Bronchial epithelial cell (primary cell): ENCODE data around the gene NTF3. TPM values are rescaled to one million over a fixed set of nuclear protein-coding genes. Genes with fewer than 3 reads are reported as not detected.

Experiments used
- DNase-seq: peaks from one replicate; pipeline ENCODE4 v3.0.0-alpha.2; 2010; ENCODE audit warnings: low read depth
- FAIRE-seq: peaks from 2 replicates; lab custom pipeline; 2011; peaks lifted over from hg19 to GRCh38; lab: Jason Lieb, UNC
- H3K27me3 ChIP-seq: 2 replicates; pipeline ENCODE4 v1.5.1; 2011; ENCODE audit warnings: low read length; ENCODE audit not compliant: control insufficient read depth, insufficient read depth
- H3K36me3 ChIP-seq: 2 replicates; pipeline ENCODE4 v1.5.1; 2011; ENCODE audit warnings: low read length; ENCODE audit not compliant: control insufficient read depth, insufficient read depth
- H3K4me3 ChIP-seq: 2 replicates; pipeline ENCODE4 v1.5.1; 2011; ENCODE audit warnings: mild to moderate bottlenecking, low read depth, low read length, control low read depth
- total RNA-seq: library from RNA; depleted of rRNA; stranded (reverse); fragments of >200 nt; gene quantifications from 2 replicates; pipeline ENCODE4 v1.2.1, GENCODE V29; 2014
- TF ChIP-seq, protein P1 (sequence below): IDR thresholded peaks from 2 replicates; pipeline ENCODE4 v1.5.1; 2011; ENCODE audit warnings: mild to moderate bottlenecking, moderate library complexity, low read length, control low read depth, inconsistent platforms; ENCODE audit not compliant: insufficient read depth, severe bottlenecking

The NTF3 gene
- total RNA-seq, 1 donor from 2014 or later = not detected

DNA sequence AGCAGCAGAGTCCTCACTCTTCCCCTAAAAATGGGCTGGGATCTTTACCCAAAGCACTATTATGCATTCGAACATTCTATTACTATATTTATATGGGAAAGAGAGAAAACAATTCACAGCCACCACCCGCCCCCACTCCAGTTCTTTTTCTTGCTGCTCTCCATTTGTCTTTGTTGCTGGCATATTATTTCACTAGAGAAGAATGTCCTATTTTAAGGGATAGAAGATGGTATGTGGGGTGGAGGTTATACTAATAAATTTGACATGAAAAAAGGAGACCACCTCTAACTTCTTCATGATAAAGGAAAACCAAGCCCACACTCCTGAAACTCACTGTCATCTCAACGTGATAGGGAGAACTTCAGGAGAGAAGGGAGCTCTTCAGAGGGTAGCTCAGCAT lies 28.5 kb upstream of the NTF3 start:
- no peak for DNase-seq

DNA sequence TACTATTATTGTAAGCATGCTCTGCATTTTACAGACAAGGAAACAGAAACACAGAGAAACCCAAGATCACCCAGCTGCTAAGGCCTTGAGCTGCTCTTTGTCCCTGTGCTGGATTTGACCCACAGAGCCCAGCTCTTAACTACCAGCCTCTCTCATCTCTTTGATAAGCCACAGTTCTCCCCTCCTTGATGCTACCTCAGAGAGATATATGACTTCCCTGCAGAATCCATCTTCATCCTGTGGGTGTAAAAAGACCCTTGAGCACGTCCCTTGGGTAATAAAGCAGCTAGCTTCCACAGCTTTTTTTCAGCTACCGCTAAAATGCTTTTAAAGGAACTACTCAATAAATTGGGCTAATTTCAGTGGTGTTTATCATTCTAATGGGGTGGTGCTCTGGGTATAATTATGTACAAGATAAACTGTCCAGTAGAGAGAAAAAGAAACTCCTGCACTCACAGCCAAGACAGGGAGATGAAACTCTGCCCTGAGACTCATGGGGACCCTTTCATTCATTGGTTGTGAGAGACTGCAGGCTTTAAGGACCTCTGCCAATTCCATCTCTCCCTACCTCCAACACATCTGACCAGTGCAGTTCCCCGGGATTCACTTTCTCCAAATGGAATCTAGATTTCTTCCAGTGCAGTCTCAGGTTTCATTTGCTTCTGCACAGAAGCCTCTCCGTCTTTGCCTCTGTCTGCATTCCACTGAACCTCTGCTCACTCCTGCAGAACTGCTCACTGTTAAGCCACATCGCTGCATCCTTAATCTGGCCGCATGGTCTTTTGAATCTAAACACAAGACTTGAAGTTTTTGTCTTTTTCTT lies 24.7 kb upstream of the NTF3 start:
- Histone ChIP-seq H3K4me3 (no peak overlapping the region), H3K27me3 (peaks cover 2% of the 10 kb centered on the region), H3K36me3 (no peaks in the 10 kb centered on the region)
- TF ChIP-seq, protein P1, sequence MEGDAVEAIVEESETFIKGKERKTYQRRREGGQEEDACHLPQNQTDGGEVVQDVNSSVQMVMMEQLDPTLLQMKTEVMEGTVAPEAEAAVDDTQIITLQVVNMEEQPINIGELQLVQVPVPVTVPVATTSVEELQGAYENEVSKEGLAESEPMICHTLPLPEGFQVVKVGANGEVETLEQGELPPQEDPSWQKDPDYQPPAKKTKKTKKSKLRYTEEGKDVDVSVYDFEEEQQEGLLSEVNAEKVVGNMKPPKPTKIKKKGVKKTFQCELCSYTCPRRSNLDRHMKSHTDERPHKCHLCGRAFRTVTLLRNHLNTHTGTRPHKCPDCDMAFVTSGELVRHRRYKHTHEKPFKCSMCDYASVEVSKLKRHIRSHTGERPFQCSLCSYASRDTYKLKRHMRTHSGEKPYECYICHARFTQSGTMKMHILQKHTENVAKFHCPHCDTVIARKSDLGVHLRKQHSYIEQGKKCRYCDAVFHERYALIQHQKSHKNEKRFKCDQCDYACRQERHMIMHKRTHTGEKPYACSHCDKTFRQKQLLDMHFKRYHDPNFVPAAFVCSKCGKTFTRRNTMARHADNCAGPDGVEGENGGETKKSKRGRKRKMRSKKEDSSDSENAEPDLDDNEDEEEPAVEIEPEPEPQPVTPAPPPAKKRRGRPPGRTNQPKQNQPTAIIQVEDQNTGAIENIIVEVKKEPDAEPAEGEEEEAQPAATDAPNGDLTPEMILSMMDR = no peak
- DNase-seq = no peak
- FAIRE-seq = no peak

More for the DNA sequence above, 28.5 kb upstream of the NTF3 start:
- FAIRE-seq = no peak
- Histone ChIP-seq H3K27me3 (peaks cover 4% of the 10 kb centered on the region), H3K36me3 (no peaks in the 10 kb centered on the region), H3K4me3 (no peak overlapping the region)
- TF ChIP-seq, protein P1 = no peak

DNA sequence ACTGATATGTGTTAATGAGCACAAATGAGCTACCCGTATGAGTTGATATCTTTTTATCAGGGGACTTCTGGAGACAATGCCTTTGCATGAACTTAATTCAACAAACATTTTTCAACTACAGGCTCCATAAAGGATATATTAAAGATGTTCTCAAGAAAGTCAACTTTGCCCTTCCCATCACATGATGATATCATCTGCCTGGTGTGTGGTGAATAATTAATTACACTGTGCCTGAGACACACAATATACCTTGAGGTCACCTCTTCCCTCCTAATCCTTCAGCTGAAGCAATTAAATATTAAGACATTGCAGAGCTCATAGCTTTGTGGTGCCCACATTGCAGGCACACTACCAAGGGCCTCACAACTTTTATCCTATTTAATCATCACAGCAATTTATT lies 22.3 kb upstream of the NTF3 start:
- TF ChIP-seq, protein P1 = no peak
- FAIRE-seq (no peak), DNase-seq (no peak)
- H3K27me3 ChIP-seq = no peaks in the 10 kb centered on the region
- no peaks in the 10 kb centered on the region for H3K36me3 ChIP-seq
- H3K4me3 ChIP-seq = no peak overlapping the region

DNA sequence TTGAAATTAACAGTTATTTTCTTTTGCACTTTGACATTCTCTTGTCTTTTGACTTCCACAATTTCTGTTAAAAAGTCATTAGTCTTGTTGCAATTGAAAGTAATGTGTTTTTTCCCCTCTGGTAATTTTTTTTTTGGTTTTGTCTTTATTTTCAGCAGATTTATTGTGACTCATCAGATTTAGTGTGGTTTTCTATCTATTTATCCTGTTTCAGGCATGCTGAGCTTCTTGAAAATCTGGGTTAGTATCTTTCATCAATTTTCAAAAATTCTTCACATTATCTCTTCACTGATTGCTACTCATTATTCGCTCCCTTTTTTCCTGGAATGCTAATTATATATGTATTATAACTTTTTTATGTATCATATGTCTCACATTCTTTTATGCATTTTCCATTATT lies 15.3 kb upstream of the NTF3 start:
- no peaks in the 10 kb centered on the region for H3K36me3 ChIP-seq
- no peak overlapping the region for H3K4me3 ChIP-seq
- no peaks in the 10 kb centered on the region for H3K27me3 ChIP-seq
- DNase-seq (no peak), FAIRE-seq (no peak)
- TF ChIP-seq, protein P1 = no peak

DNA sequence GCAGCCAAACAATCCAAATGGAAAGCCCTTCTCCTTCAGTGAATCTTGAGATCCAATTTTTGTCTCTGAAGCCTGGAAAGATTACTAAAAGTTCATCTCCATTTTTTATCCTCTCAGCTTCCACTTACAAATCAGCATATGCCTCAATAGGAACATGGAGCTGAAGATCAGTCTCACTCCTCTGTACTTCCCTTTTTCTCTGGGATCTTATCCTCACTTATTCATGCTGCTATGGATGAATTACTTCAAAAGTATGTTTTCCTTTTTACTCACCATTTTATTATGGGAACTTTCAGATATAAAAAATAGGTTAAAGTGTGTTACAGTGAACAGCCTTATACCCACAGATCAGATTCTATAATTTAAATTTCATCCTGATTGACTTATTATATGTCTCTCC lies 14.4 kb upstream of the NTF3 start:
- DNase-seq (no peak), FAIRE-seq (no peak)
- H3K27me3 ChIP-seq = no peaks in the 10 kb centered on the region
- no peak overlapping the region for H3K4me3 ChIP-seq
- no peaks in the 10 kb centered on the region for H3K36me3 ChIP-seq
- TF ChIP-seq, protein P1 = no peak
